ENCODE data around the gene KRT80.

- no peak for TF ChIP-seq POLR2A (IDR thresholded peaks at IDR 0.05; ENCODE audit: low read length)
- no peak for TF ChIP-seq GATA1 (IDR thresholded peaks at IDR 0.05; ENCODE audit: low read depth, low read length)
Measured at GRCh38 chr12:52170827-52171226, 21.0 kb downstream of the KRT80 start.

Measured in erythroblast (primary cell).